ENCODE data around the gene ME3. TPM values are rescaled to one million over a fixed set of nuclear protein-coding genes. Genes with fewer than 3 reads are reported as not detected.

Gene ME3
- total RNA-seq, 1 experiment from 2014 or later, result 35.3 TPM

DNA sequence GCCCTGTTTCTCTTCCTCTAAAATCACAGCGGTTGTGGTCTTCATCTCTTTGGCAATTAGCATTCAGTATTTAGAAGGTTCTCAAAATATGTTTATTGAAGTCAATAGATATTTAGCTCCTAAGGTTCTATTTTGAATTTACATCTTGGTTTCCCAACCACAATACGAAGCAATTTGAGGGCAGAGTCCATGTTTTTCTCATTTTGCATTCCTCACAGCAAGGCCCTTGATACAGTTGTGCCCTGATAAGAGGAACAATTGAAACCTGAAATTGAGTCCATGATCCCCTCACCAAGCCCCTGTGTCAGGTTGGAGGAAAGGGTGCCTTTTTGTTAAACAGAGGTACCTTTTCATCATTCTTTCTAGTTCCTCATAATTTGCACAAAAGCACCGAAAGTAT, 166.2 kb downstream of the ME3 start:
- no TSS peak for BruUV-seq (replicated peaks)
- Histone ChIP-seq H3K4me1 (ENCODE audit: control insufficient read depth, insufficient read depth, low read length) (peaks cover 12% of the 10 kb centered on the region; the same call in 1 of the 2 replicates), H3K9me3 (ENCODE audit: control insufficient read depth, insufficient read depth, low read depth, low read length) (no peaks in the 10 kb centered on the region; the same call in 1 of the 2 replicates), H3K36me3 (ENCODE audit: control insufficient read depth, insufficient read depth, low read length) (no peaks in the 10 kb centered on the region), H3K4me3 (ENCODE audit: low read depth in 2 of 2, low read length in 2 of 2) (no peak overlapping the region), H3K27me3 (ENCODE audit: control insufficient read depth, insufficient read depth, low read length) (no peaks in the 10 kb centered on the region), H3K27ac (ENCODE audit: low read length) (no peak overlapping the region; the same call in 1 of the 2 replicates)
- ChIA-PET POLR2A (no interaction called here), CTCF (no interaction called here)
- TF ChIP-seq SIN3A (IDR thresholded peaks at IDR 0.05; ENCODE audit: borderline replicate concordance, insufficient read depth, low read depth, low read length) (no peak), REST (IDR thresholded peaks at IDR 0.05; ENCODE audit: insufficient read depth in 1 of 2, low read depth in 2 of 2, low read length in 1 of 2) (no peak), POLR2AphosphoS5 (IDR thresholded peaks at IDR 0.05; ENCODE audit: low read depth, low read length) (no peak), TCF7L2 (IDR thresholded peaks at IDR 0.05; ENCODE audit: low read depth, low read length) (no peak)
- TF ChIP-seq, protein P1, sequence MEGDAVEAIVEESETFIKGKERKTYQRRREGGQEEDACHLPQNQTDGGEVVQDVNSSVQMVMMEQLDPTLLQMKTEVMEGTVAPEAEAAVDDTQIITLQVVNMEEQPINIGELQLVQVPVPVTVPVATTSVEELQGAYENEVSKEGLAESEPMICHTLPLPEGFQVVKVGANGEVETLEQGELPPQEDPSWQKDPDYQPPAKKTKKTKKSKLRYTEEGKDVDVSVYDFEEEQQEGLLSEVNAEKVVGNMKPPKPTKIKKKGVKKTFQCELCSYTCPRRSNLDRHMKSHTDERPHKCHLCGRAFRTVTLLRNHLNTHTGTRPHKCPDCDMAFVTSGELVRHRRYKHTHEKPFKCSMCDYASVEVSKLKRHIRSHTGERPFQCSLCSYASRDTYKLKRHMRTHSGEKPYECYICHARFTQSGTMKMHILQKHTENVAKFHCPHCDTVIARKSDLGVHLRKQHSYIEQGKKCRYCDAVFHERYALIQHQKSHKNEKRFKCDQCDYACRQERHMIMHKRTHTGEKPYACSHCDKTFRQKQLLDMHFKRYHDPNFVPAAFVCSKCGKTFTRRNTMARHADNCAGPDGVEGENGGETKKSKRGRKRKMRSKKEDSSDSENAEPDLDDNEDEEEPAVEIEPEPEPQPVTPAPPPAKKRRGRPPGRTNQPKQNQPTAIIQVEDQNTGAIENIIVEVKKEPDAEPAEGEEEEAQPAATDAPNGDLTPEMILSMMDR (IDR thresholded peaks at IDR 0.05), result no peak
- ATAC-seq (no peak), DNase-seq (ENCODE audit: low read depth, low spot score) (no peak)
- intact Hi-C loops (cut with micrococcal nuclease; ENCODE audit: unreplicated experiment), result no loop called here
- in situ Hi-C loops (cut with HindIII; ENCODE audit: low pct_unique_long_range_greater_than_20kb, low sequenced_read_pairs), result no loop called here

- Histone ChIP-seq H3K36me3 (ENCODE audit: control insufficient read depth, insufficient read depth, low read length) (no peaks in the 10 kb centered on the region), H3K9me3 (ENCODE audit: control insufficient read depth, insufficient read depth, low read depth, low read length) (no peaks in the 10 kb centered on the region), H3K27ac (ENCODE audit: low read length) (peak overlapping the region; percentile 64; the same call in 1 of the 2 replicates), H3K4me3 (ENCODE audit: low read depth in 2 of 2, low read length in 2 of 2) (no peak overlapping the region), H3K4me1 (ENCODE audit: control insufficient read depth, insufficient read depth, low read length) (0 out of 2 replicates have a peak, but pooled peaks cover under 1% of the 10 kb centered on the region), H3K27me3 (ENCODE audit: control insufficient read depth, insufficient read depth, low read length) (no peaks in the 10 kb centered on the region)
- ChIA-PET POLR2A (no interaction called here), CTCF (no interaction called here)
- DNase-seq (ENCODE audit: low read depth, low spot score), result no peak
- in situ Hi-C loops (cut with HindIII; ENCODE audit: low pct_unique_long_range_greater_than_20kb, low sequenced_read_pairs) (no loop called here), intact Hi-C loops (cut with micrococcal nuclease; ENCODE audit: unreplicated experiment) (no loop called here)
- ATAC-seq, result no peak
- BruUV-seq (replicated peaks), result no TSS peak
- no peak for TF ChIP-seq SIN3A (IDR thresholded peaks at IDR 0.05; ENCODE audit: borderline replicate concordance, insufficient read depth, low read depth, low read length)
- TF ChIP-seq, protein P1 (IDR thresholded peaks at IDR 0.05), result no peak
Measured at GRCh38 chr11:86503131-86503530, 169.3 kb downstream of the ME3 start.
